HEK293T (cell line): ENCODE results near the gene C3orf70.

ENCODE experiments used
- CTCF ChIA-PET: fragments of 350-600 bp; formaldehyde crosslinking; extraction: SDS; loops from one replicate; lab custom pipeline; 2021; ENCODE audit warnings: antibody characterized with exemption, inconsistent platforms; lab: Yijun Ruan, JAX
- POLR2A ChIA-PET: fragments of 350-600 bp; formaldehyde crosslinking; extraction: SDS; loops from one replicate; lab custom pipeline; 2020; ENCODE audit warnings: antibody characterized with exemption, inconsistent platforms; lab: Yijun Ruan, JAX
- DNase-seq: peaks from one replicate; pipeline ENCODE4 v3.0.0; 2012; ENCODE audit warnings: mixed read lengths; ENCODE audit errors: extremely low spot score
- ARNT ChIP-seq: fragments of 450-650 bp; IDR thresholded peaks from 2 replicates; pipeline ENCODE4 v1.6.1; 2017; ENCODE audit warnings: mild to moderate bottlenecking
- BHLHE40 ChIP-seq: fragments of 450-650 bp; IDR thresholded peaks from 2 replicates; pipeline ENCODE4 v1.6.1; 2016; ENCODE audit warnings: mild to moderate bottlenecking, moderate library complexity, borderline replicate concordance
- CTBP1 ChIP-seq: fragments of 450-650 bp; IDR thresholded peaks from 2 replicates; pipeline ENCODE4 v1.6.1; 2016; ENCODE audit warnings: borderline replicate concordance
- ELF4 ChIP-seq: fragments of 450-650 bp; IDR thresholded peaks from 2 replicates; pipeline ENCODE4 v1.6.1; 2017; ENCODE audit warnings: antibody characterized with exemption
- FOXA1 ChIP-seq: fragments of 450-650 bp; IDR thresholded peaks from 2 replicates; pipeline ENCODE4 v1.6.1; 2016; ENCODE audit warnings: mild to moderate bottlenecking
- FOXK2 ChIP-seq: fragments of 450-650 bp; IDR thresholded peaks from 2 replicates; pipeline ENCODE4 v1.6.1; 2016; ENCODE audit warnings: mild to moderate bottlenecking
- FOXM1 ChIP-seq: fragments of 450-650 bp; IDR thresholded peaks from 2 replicates; pipeline ENCODE4 v1.6.1; 2017; ENCODE audit warnings: mild to moderate bottlenecking, borderline replicate concordance
- HDGF ChIP-seq: fragments of 450-650 bp; IDR thresholded peaks from 2 replicates; pipeline ENCODE4 v1.6.1; 2017; ENCODE audit warnings: antibody characterized with exemption, borderline replicate concordance
- L3MBTL2 ChIP-seq: fragments of 450-650 bp; conservative IDR thresholded peaks from 2 replicates; pipeline ENCODE4 v1.6.1; 2016; ENCODE audit warnings: mild to moderate bottlenecking
- LEF1 ChIP-seq: fragments of 450-650 bp; IDR thresholded peaks from 2 replicates; pipeline ENCODE4 v1.6.1; 2017; ENCODE audit warnings: mild to moderate bottlenecking, borderline replicate concordance
- NFRKB ChIP-seq: fragments of 450-650 bp; IDR thresholded peaks from 2 replicates; pipeline ENCODE4 v1.6.1; 2016; ENCODE audit warnings: mild to moderate bottlenecking, moderate library complexity
- SP1 ChIP-seq: fragments of 450-650 bp; IDR thresholded peaks from 2 replicates; pipeline ENCODE4 v1.6.1; 2017
- SUZ12 ChIP-seq: fragments of 450-650 bp; IDR thresholded peaks from 2 replicates; pipeline ENCODE4 v1.6.1; 2016; ENCODE audit warnings: mild to moderate bottlenecking
- TARDBP ChIP-seq: fragments of 450-650 bp; IDR thresholded peaks from 2 replicates; pipeline ENCODE4 v1.6.1; 2016
- ZNF384 ChIP-seq: fragments of 450-650 bp; IDR thresholded peaks from 2 replicates; pipeline ENCODE4 v1.6.1; 2016
- TF ChIP-seq, protein P1 (sequence below): fragments of 450-650 bp; IDR thresholded peaks from 2 replicates; pipeline ENCODE4 v1.6.1; 2016

C3orf70 gene

DNA sequence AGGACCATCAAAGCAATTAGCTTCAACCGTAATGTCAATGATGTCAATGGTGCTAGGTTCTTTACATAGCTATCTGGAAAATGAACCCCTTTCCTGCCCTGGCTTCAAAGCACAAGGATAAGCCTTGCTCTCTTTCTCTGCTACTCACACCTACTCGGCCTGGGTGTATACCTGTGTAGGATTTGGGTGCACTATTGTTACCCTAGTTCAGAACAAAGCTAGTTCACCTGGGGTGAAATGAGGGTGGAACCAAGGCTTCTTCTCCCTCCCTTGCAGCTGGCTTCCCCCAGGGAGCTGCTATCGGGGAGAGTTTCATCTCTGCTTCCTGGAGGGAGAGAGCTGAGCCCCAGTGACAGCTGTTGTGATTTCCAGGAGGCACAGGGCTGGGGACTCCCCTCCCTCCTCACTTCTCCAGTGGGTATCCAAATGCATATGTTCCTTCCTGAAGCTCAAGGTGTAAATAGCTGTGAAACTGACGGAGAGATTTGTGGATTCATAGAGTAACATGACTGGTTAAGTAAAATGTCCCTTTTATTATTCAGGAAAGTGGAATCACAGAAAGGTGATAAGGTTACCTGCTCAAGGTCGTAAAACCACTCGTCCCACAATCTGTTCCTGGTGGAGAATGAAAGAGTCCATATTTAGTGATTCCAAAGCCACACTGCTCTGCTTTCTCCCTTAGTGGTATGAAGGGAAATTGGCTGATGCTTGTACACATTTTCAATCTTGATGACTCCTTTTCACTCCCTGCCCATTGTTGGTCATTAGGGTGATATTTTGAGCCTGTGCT is 11.8 kb upstream of the C3orf70 start:
- ChIA-PET POLR2A (no interaction called here), CTCF (no interaction called here)
- TF ChIP-seq ZNF384 (no peak), SP1 (no peak)
- no peak for DNase-seq

GRCh38 chr3:185162634-185163033 is 9.8 kb upstream of the C3orf70 start:
- CTCF ChIA-PET = no interaction called here
- POLR2A ChIA-PET = no interaction called here
- DNase-seq = no peak
- no peak for TF ChIP-seq FOXM1
- no peak for TF ChIP-seq BHLHE40
- TF ChIP-seq SP1 = no peak
- TF ChIP-seq, protein P1, sequence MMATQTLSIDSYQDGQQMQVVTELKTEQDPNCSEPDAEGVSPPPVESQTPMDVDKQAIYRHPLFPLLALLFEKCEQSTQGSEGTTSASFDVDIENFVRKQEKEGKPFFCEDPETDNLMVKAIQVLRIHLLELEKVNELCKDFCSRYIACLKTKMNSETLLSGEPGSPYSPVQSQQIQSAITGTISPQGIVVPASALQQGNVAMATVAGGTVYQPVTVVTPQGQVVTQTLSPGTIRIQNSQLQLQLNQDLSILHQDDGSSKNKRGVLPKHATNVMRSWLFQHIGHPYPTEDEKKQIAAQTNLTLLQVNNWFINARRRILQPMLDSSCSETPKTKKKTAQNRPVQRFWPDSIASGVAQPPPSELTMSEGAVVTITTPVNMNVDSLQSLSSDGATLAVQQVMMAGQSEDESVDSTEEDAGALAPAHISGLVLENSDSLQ = no peak
- no peak for TF ChIP-seq ELF4
- TF ChIP-seq FOXK2 = no peak
- TF ChIP-seq ARNT = no peak
- no peak for TF ChIP-seq L3MBTL2
- TF ChIP-seq NFRKB = no peak
- TF ChIP-seq FOXA1 = no peak

DNA sequence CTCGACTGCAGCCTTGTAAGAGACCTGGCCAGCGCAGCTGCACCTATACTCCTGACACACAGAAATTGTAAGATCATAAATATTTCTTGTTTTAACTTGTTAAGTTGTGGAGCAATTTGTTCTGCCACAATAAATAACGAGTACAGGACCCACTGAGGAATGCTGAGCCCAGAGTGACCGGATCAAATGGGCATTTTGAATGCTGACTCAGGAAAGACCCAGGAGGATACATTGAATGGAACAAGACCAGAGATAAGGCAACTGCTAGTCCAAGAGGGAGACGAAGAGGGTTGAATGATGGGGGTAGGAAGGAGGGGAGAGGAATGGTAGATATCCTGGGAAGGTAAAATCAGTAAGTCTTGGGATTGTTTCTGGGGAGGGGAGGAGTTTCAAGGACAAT is 8.9 kb upstream of the C3orf70 start:
- no peak for DNase-seq
- ChIA-PET POLR2A (no interaction called here), CTCF (no interaction called here)
- TF ChIP-seq ELF4 = no peak
- no peak for TF ChIP-seq ARNT
- TF ChIP-seq LEF1 = no peak
- no peak for TF ChIP-seq SP1
- TF ChIP-seq, protein P1 = no peak
- no peak for TF ChIP-seq FOXK2
- no peak for TF ChIP-seq FOXA1
- TF ChIP-seq FOXM1 = no peak
- no peak for TF ChIP-seq BHLHE40
- no peak for TF ChIP-seq SUZ12
- TF ChIP-seq TARDBP = no peak
- TF ChIP-seq NFRKB = no peak
- no peak for TF ChIP-seq L3MBTL2
- no peak for TF ChIP-seq ZNF384
- no peak for TF ChIP-seq CTBP1
- TF ChIP-seq HDGF = no peak

DNA sequence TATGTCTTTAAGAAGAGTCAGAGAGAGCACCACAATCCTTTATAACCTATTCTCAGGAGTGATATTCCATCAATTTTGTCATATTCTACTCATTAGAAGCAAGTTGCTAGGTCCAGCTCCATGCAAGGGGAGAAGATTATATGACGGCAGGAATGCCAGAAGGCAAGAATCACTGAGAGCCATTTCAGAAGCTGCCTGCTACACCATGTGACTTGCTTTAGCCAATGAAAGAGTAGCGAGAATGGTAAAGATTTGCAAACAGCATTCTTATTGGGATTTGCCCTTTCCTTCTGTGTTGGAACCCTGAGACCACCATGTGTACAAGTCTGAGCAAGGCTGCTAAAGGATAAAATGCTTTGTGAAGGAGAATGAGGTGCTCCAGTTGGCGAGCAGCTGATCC is 4.5 kb upstream of the C3orf70 start:
- ChIA-PET POLR2A (no interaction called here), CTCF (no interaction called here)
- DNase-seq = no peak
- TF ChIP-seq CTBP1 (no peak), L3MBTL2 (no peak), TARDBP (no peak), FOXM1 (no peak), NFRKB (no peak), SUZ12 (no peak), FOXA1 (no peak), BHLHE40 (no peak), ARNT (no peak), ELF4 (no peak), ZNF384 (no peak), LEF1 (no peak), SP1 (no peak), FOXK2 (no peak), HDGF (no peak)
- TF ChIP-seq, protein P1 = no peak

- TF ChIP-seq CTBP1 (no peak), ZNF384 (no peak), LEF1 (no peak), NFRKB (no peak), TARDBP (no peak), ARNT (no peak), SUZ12 (no peak), FOXM1 (no peak), SP1 (no peak), ELF4 (no peak)
- TF ChIP-seq, protein P1 = no peak
- ChIA-PET POLR2A (no interaction called here), CTCF (interaction anchor here (0.6 kb wide), 1 partner anchor 56 kb away, joined by 3 read pairs; no protein-coding TSS in a partner anchor)
- DNase-seq = no peak
Measured at GRCh38 chr3:185155678-185156077, 2.8 kb upstream of the C3orf70 start.

GRCh38 chr3:185153861-185154629 is 1.2 kb upstream of the C3orf70 start:
- DNase-seq = no peak
- CTCF ChIA-PET = no interaction called here
- TF ChIP-seq ARNT (no peak), NFRKB (no peak), TARDBP (no peak), SUZ12 (no peak), FOXA1 (no peak)
- POLR2A ChIA-PET = no interaction called here
